Stimulated activated CD8-positive, alpha-beta memory T cell treated with anti-CD3 and anti-CD28 coated beads, Interleukin-15, amount 100 ng/mL, for 1 hour (primary cell): ENCODE measurements around the gene DLEC1.

Experiments used
- DNase-seq: peaks from one replicate; pipeline ENCODE4 v3.0.0-alpha.2; 2020; ENCODE audit warnings: low read depth

The DLEC1 gene

GRCh38 chr3:38139191-38139590 lies 100.2 kb downstream of the DLEC1 start:
- DNase-seq: no peak

GRCh38 chr3:38139652-38140051 lies 100.6 kb downstream of the DLEC1 start:
- no peak for DNase-seq

- no peak for DNase-seq
Measured at GRCh38 chr3:38140326-38141172, 101.5 kb downstream of the DLEC1 start.

- DNase-seq: no peak
Measured at GRCh38 chr3:38141173-38141951, 102.4 kb downstream of the DLEC1 start.

- DNase-seq: no peak
Measured at GRCh38 chr3:38141952-38142273, 102.9 kb downstream of the DLEC1 start.

- no peak for DNase-seq
Measured at GRCh38 chr3:38142959-38143358, 104.0 kb downstream of the DLEC1 start.

GRCh38 chr3:38143511-38143910 lies 104.5 kb downstream of the DLEC1 start:
- no peak for DNase-seq

- no peak for DNase-seq
Measured at GRCh38 chr3:38146504-38146903, 107.5 kb downstream of the DLEC1 start.

- DNase-seq: no peak
Measured at GRCh38 chr3:38147421-38147820, 108.4 kb downstream of the DLEC1 start.

GRCh38 chr3:38148311-38148882 lies 109.4 kb downstream of the DLEC1 start:
- DNase-seq: no peak

GRCh38 chr3:38149708-38150107 lies 110.7 kb downstream of the DLEC1 start:
- DNase-seq: no peak

GRCh38 chr3:38150780-38151528 lies 111.9 kb downstream of the DLEC1 start:
- no peak for DNase-seq

- DNase-seq: no peak
Measured at GRCh38 chr3:38151667-38152265, 112.8 kb downstream of the DLEC1 start.

- no peak for DNase-seq
Measured at GRCh38 chr3:38152609-38153008, 113.6 kb downstream of the DLEC1 start.

- DNase-seq: no peak
Measured at GRCh38 chr3:38153221-38153620, 114.2 kb downstream of the DLEC1 start.

GRCh38 chr3:38154033-38154494 lies 115.1 kb downstream of the DLEC1 start:
- DNase-seq: no peak

- no peak for DNase-seq
Measured at GRCh38 chr3:38154625-38155255, 115.7 kb downstream of the DLEC1 start.

- no peak for DNase-seq
Measured at GRCh38 chr3:38155825-38156224, 116.8 kb downstream of the DLEC1 start.

GRCh38 chr3:38157117-38157516 lies 118.1 kb downstream of the DLEC1 start:
- DNase-seq: no peak

- no peak for DNase-seq
Measured at GRCh38 chr3:38157595-38157994, 118.6 kb downstream of the DLEC1 start.

- DNase-seq: no peak
Measured at GRCh38 chr3:38158472-38158871, 119.5 kb downstream of the DLEC1 start.
